HG03558 (cell line): ENCODE measurements around the gene ZSCAN4.

Experiments
- ATAC-seq: cut with Tn5 transposase; IDR thresholded peaks from one replicate; pipeline ENCODE4 v1.9.1; 2021; ENCODE audit warnings: moderate number of reproducible peaks; ENCODE audit not compliant: unreplicated experiment; ENCODE audit errors: extremely low read depth

Gene ZSCAN4

GRCh38 chr19:57668635-57669034 is at the start of gene ZSCAN4:
TSS of gene ZSCAN4 (plus strand) at chr19:57668935. CDS start at chr19:57676146, 7,211 bp downstream.
- ATAC-seq, result no peak

GRCh38 chr19:57620673-57621348 is 47.9 kb upstream of the ZSCAN4 start:
- no peak for ATAC-seq

GRCh38 chr19:57623091-57623490 is 45.6 kb upstream of the ZSCAN4 start:
- ATAC-seq, result no peak

GRCh38 chr19:57632987-57633831 is 35.5 kb upstream of the ZSCAN4 start, which contains the start of gene ZNF211:
TSS of gene ZNF211 (plus strand) at chr19:57633168. CDS start at chr19:57633347, 179 bp downstream.
- ATAC-seq, result peak; percentile 49

GRCh38 chr19:57633832-57634131 is 35.0 kb upstream of the ZSCAN4 start:
- no peak for ATAC-seq

- ATAC-seq, result no peak
Measured at GRCh38 chr19:57637379-57637778, 31.4 kb upstream of the ZSCAN4 start.

- no peak for ATAC-seq
Measured at GRCh38 chr19:57641715-57642234, 27.0 kb upstream of the ZSCAN4 start.

- ATAC-seq, result no peak
Measured at GRCh38 chr19:57642396-57643046, 26.2 kb upstream of the ZSCAN4 start.

GRCh38 chr19:57643734-57644133 is 25.0 kb upstream of the ZSCAN4 start:
- no peak for ATAC-seq

- no peak for ATAC-seq
Measured at GRCh38 chr19:57648331-57649003, 20.3 kb upstream of the ZSCAN4 start.

- no peak for ATAC-seq
Measured at GRCh38 chr19:57651654-57651996, 17.1 kb upstream of the ZSCAN4 start.

- no peak for ATAC-seq
Measured at GRCh38 chr19:57653689-57654088, 15.0 kb upstream of the ZSCAN4 start.

GRCh38 chr19:57655443-57655842 is 13.3 kb upstream of the ZSCAN4 start:
- ATAC-seq, result no peak

GRCh38 chr19:57656346-57656745 is 12.4 kb upstream of the ZSCAN4 start:
- no peak for ATAC-seq

GRCh38 chr19:57664269-57665127 is 4.2 kb upstream of the ZSCAN4 start:
- ATAC-seq, result no peak

- ATAC-seq, result no peak
Measured at GRCh38 chr19:57665261-57665806, 3.4 kb upstream of the ZSCAN4 start.

- ATAC-seq, result no peak
Measured at GRCh38 chr19:57667228-57667627, 1.5 kb upstream of the ZSCAN4 start.

GRCh38 chr19:57671124-57671895 is 2.6 kb downstream of the ZSCAN4 start:
- ATAC-seq, result no peak

GRCh38 chr19:57672466-57672865 is 3.7 kb downstream of the ZSCAN4 start:
- ATAC-seq, result no peak
